Activated CD4-positive, alpha-beta memory T cell treated with anti-CD3 and anti-CD28 coated beads, Interleukin-2, amount 10 ng/mL, durations not matched to agents 7 days and 5 days (primary cell): ENCODE data around the gene MYLK4. TPM values are rescaled to one million over a fixed set of nuclear protein-coding genes. Genes with fewer than 3 reads are reported as not detected.
A peak's percentile ranks its signal among the peaks of the same experiment; 100 is the strongest.

Experiments used
- CTCF ChIA-PET: fragments of 350-600 bp; sonication (Branson Sonifier 250); formaldehyde crosslinking; loops from one replicate; lab custom pipeline; 2021; ENCODE audit warnings: antibody characterized with exemption, inconsistent platforms; lab: Charles Lee
- POLR2A ChIA-PET: fragments of 350-600 bp; sonication (Branson Sonifier 250); formaldehyde crosslinking; loops from one replicate; lab custom pipeline; 2021; ENCODE audit warnings: antibody characterized with exemption; lab: Charles Lee
- DNase-seq: peaks from one replicate; pipeline ENCODE4 v3.0.0-alpha.2; 2020
- H3K27ac Mint-ChIP-seq: one replicate; pipeline ENCODE4 v1.8.0; 2021; ENCODE audit warnings: mild to moderate bottlenecking, mixed read lengths
- H3K27me3 Mint-ChIP-seq: one replicate; pipeline ENCODE4 v1.8.0; 2021; ENCODE audit warnings: mixed read lengths
- H3K36me3 Mint-ChIP-seq: one replicate; pipeline ENCODE4 v1.8.0; 2021; ENCODE audit warnings: low read depth, mixed read lengths
- H3K4me1 Mint-ChIP-seq: one replicate; pipeline ENCODE4 v1.8.0; 2021; ENCODE audit warnings: mixed read lengths
- H3K4me3 Mint-ChIP-seq: one replicate; pipeline ENCODE4 v1.8.0; 2021; ENCODE audit warnings: mild to moderate bottlenecking, mixed read lengths
- H3K9me3 Mint-ChIP-seq: one replicate; pipeline ENCODE4 v1.8.0; 2021; ENCODE audit warnings: mixed read lengths
- total RNA-seq, 2 experiments: library from RNA; stranded (reverse); gene quantifications; one replicate each; pipeline ENCODE4 v1.2.3, GENCODE V29; 2021

The MYLK4 gene
- total RNA-seq, 2 experiments from 2014 or later: 0.15 to 0.28 TPM

DNA sequence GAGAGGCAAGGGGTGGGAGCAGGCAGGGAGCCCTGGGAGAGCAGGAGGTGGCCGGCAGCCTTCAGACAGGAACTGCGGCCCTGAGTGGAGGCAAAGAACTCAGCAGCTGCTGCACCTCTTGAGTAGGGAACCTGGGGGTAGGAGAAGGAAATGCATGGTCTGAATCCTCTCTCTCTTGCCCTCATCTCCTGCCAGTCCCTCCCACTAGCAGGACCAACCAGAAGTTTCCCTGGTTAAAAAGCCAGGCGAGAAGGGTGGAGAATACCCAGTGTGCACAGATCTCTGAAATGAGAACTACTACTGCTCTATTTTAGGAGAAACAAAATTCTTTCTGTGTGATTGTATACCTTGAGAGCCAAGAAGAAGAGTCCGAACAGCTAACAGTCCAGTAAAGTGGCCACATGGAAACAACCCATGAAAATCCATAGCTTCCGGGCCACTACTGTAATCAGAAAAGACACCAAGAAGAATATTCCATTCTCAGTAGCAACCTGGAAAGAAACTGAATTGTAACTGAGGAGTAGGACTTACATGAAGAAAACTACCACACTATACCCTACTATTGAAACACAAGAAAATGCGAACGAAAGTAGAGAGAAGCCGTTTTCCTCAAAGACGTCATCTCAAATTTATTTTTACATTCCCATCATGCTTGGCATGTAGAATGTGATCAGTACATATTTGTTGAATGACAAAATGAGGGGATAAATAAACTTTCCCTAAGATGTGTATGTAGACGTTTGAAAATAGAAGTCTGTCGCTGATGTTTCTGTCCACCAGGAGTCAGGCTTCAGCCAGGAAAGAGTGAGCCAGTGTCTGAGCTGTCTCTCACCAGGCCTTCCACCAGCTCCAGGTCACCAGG lies 40.1 kb upstream of the MYLK4 start:
- Mint-ChIP-seq H3K4me1 (peaks cover 38% of the 10 kb centered on the region), H3K4me3 (no peak overlapping the region), H3K27ac (peak overlapping the region; percentile 57)

DNA sequence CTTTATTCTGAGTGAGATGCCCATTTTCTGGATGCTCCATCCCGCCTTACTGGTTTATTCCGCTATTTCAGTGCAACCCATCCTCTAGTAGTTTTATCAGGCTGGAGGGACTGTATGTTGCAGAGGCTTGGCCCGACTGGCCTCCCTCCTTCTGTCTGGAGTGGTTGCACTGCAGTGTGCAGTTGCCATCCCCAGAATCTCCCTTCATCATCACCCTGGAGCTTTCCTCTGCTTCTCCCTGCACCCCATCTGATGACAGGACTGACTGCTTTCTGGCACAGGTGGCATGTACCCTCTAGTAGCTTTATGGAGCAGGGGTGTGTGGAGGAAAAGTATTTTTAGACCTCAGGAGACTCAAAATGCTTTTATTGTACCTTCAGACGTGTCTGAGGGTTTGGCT lies 35.5 kb upstream of the MYLK4 start:
- peaks cover 11% of the 10 kb centered on the region for H3K4me1 Mint-ChIP-seq
- no peak for DNase-seq
- H3K4me3 Mint-ChIP-seq: no peak overlapping the region

More for the DNA sequence above, 40.1 kb upstream of the MYLK4 start:
- no peaks in the 10 kb centered on the region for H3K27me3 Mint-ChIP-seq
- H3K9me3 Mint-ChIP-seq: no peaks in the 10 kb centered on the region
- peaks cover 21% of the 10 kb centered on the region for H3K36me3 Mint-ChIP-seq
- ChIA-PET POLR2A (interaction anchor here (1.1 to 1.9 kb wide), 5 partner anchors 9 to 198 kb away, joined by 3 to 18 read pairs (median 7); partner anchors contain the start of genes SERPINB1 and WRNIP1), CTCF (interaction anchor here (0.6 to 2.4 kb wide), 36 partner anchors 8 to 262 kb away, joined by 3 to 38 read pairs (median 4); partner anchors contain the start of genes MYLK4, SERPINB1 and WRNIP1)
- peak; percentile 71 for DNase-seq

DNA sequence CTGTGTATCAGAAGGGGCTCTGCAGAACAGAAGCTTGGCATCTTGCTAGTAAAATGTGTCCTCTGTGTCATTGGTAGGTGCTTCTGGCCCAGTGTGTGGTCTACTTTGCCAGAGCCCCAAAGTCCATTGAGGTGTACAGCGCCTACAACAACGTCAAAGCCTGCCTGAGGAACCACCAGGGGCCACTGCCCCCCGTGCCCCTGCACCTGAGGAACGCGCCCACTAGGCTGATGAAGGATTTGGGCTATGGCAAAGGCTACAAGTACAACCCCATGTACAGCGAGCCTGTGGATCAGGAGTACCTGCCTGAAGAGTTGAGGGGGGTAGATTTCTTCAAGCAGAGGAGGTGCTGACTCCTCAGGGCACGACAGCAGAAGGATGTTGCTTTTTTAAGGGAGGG lies 34.2 kb upstream of the MYLK4 start:
- CTCF ChIA-PET: interaction anchor here (1.6 kb wide), 1 partner anchor 167 kb away, joined by 3 read pairs; no protein-coding TSS in a partner anchor

More for the DNA sequence above, 35.5 kb upstream of the MYLK4 start:
- H3K27ac Mint-ChIP-seq: no peak overlapping the region
- H3K36me3 Mint-ChIP-seq: peaks cover 28% of the 10 kb centered on the region
- no peaks in the 10 kb centered on the region for H3K9me3 Mint-ChIP-seq
- ChIA-PET POLR2A (no interaction called here), CTCF (no interaction called here)
- no peaks in the 10 kb centered on the region for H3K27me3 Mint-ChIP-seq

DNA sequence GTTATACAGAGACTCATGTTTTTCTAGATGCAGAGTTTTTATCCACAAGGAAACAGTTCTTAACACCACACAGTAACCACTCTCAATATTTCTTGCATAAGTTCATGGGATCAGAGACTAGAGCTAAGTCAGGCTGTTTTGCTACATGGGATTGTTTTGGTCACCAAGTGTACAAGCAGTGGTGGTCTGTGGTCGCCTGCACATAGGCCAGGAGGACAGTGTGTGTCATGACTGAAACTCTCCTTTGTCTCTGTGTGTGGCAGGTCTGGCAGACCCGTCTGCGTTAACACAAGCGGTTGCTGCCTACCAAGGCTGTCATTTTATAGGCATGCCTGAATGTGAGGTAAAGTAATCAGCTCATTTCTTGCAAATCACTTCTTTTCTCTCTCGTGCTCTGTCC lies 33.3 kb upstream of the MYLK4 start:
- Mint-ChIP-seq H3K9me3 (no peaks in the 10 kb centered on the region), H3K4me3 (no peak overlapping the region), H3K4me1 (peaks cover 6% of the 10 kb centered on the region), H3K27ac (no peak overlapping the region), H3K27me3 (no peaks in the 10 kb centered on the region), H3K36me3 (peaks cover 47% of the 10 kb centered on the region)
- CTCF ChIA-PET: interaction anchor here (1.5 to 2.0 kb wide), 3 partner anchors 15 to 168 kb away, joined by 3 to 8 read pairs (median 4); no protein-coding TSS in a partner anchor
- DNase-seq: no peak
- POLR2A ChIA-PET: interaction anchor here (1.2 to 2.0 kb wide), 3 partner anchors 8 to 58 kb away, joined by 3 to 9 read pairs (median 4); partner anchors contain the start of gene SERPINB1

More for the DNA sequence above, 34.2 kb upstream of the MYLK4 start:
- Mint-ChIP-seq H3K36me3 (peaks cover 40% of the 10 kb centered on the region), H3K4me3 (no peak overlapping the region), H3K27me3 (no peaks in the 10 kb centered on the region), H3K9me3 (no peaks in the 10 kb centered on the region), H3K4me1 (peaks cover 6% of the 10 kb centered on the region), H3K27ac (no peak overlapping the region)
- DNase-seq: no peak
- POLR2A ChIA-PET: no interaction called here

DNA sequence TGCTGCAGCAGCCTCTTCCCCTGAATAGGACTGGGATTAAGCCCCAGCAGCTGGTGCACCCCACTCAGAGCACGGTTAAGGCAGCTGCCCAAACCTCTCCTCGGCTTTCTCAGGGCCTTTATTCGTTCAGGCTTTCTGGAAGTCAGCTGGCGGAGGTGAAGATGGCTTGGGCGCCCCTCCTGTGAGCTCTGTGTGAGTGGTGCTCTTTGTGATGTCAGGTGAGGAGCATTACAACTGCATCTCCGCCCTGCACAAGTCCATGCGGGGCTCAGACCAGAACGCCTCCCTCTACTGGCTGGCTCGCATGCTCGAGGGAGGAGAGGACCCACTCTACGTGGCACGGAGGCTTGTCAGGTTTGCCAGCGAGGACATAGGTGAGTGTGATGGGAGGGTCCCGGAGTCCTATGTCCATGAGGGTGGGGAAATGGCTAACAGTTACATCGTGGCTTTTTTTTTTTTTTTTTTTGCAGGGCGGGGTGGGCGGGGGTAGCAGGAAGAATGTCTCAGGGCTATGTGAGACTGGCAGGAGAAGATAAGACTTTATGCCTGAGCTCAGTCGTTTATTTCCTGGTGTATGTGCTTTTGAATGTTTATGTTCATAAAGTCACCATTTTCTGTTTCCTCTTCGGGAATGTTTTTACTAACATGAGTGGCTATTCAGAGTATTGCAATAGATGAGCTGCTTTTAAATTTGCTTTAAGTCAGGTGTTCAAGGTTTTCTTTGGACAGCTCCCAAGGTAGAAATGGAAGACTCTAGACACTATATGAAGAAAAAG lies 32.7 kb upstream of the MYLK4 start:
- CTCF ChIA-PET: interaction anchor here (1.0 to 2.0 kb wide), 4 partner anchors 8 to 16 kb away, joined by 3 to 8 read pairs (median 4); no protein-coding TSS in a partner anchor
- peaks cover 6% of the 10 kb centered on the region for H3K4me1 Mint-ChIP-seq
- no peaks in the 10 kb centered on the region for H3K27me3 Mint-ChIP-seq
- peaks cover 52% of the 10 kb centered on the region for H3K36me3 Mint-ChIP-seq
- H3K9me3 Mint-ChIP-seq: no peaks in the 10 kb centered on the region
- POLR2A ChIA-PET: interaction anchor here (1.1 to 2.0 kb wide), 5 partner anchors 9 to 207 kb away, joined by 3 to 9 read pairs (median 3); partner anchors contain the start of gene SERPINB1
- H3K27ac Mint-ChIP-seq: no peak overlapping the region
- no peak for DNase-seq
- H3K4me3 Mint-ChIP-seq: no peak overlapping the region

DNA sequence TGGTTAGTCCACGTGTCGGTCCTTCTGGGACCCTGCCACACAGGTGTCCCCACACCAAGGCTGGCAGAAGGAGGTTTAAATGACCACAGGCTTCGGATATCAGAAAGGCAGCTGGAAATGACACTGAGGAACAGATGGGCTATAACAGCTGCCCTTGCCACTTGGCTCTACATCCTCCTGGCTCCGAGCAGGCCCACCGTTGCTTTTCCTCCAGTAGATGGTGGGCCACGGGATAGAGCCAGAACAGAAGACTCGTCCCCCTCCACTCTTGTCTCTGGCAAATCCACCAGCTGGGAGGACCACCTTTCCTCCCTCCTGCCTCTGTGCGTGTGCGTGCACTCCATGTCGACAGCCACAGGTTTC lies 32.1 kb upstream of the MYLK4 start:
- no peak overlapping the region for H3K4me3 Mint-ChIP-seq
- H3K27me3 Mint-ChIP-seq: no peaks in the 10 kb centered on the region
- DNase-seq: no peak
- H3K4me1 Mint-ChIP-seq: peaks cover 6% of the 10 kb centered on the region
- no peak overlapping the region for H3K27ac Mint-ChIP-seq
- no peaks in the 10 kb centered on the region for H3K9me3 Mint-ChIP-seq
- CTCF ChIA-PET: interaction anchor here (1.0 to 2.0 kb wide), 4 partner anchors 9 to 16 kb away, joined by 3 to 8 read pairs (median 4); no protein-coding TSS in a partner anchor
- POLR2A ChIA-PET: interaction anchor here (1.1 to 2.0 kb wide), 4 partner anchors 9 to 208 kb away, joined by 3 to 9 read pairs (median 4); partner anchors contain the start of gene SERPINB1
- H3K36me3 Mint-ChIP-seq: peaks cover 51% of the 10 kb centered on the region

DNA sequence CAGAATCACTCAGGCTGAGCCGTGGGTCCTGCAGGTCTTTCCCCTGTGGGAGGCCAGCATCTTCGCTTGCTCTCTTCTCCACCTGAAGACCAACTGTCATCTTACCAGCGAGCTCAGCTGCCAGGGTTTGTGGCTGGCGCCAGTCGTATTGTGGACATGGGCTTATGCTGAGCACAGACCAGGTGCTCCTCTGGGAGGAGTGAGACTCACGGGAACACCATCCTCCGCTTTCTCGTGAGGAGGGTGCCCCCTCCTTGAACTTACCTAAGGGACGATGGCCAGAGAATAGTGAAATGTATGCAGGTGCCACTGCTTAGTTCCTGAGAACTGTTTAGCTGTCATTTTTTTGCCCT lies 31.6 kb upstream of the MYLK4 start:
- Mint-ChIP-seq H3K4me3 (no peak overlapping the region), H3K36me3 (peaks cover 48% of the 10 kb centered on the region), H3K27ac (no peak overlapping the region), H3K9me3 (no peaks in the 10 kb centered on the region), H3K4me1 (peaks cover 6% of the 10 kb centered on the region), H3K27me3 (no peaks in the 10 kb centered on the region)
- DNase-seq: no peak
- CTCF ChIA-PET: interaction anchor here (1.0 kb wide), 1 partner anchor 9 kb away, joined by 3 read pairs; no protein-coding TSS in a partner anchor
- POLR2A ChIA-PET: interaction anchor here (1.2 to 2.0 kb wide), 2 partner anchors 10 to 208 kb away, joined by 3 to 4 read pairs; no protein-coding TSS in a partner anchor

DNA sequence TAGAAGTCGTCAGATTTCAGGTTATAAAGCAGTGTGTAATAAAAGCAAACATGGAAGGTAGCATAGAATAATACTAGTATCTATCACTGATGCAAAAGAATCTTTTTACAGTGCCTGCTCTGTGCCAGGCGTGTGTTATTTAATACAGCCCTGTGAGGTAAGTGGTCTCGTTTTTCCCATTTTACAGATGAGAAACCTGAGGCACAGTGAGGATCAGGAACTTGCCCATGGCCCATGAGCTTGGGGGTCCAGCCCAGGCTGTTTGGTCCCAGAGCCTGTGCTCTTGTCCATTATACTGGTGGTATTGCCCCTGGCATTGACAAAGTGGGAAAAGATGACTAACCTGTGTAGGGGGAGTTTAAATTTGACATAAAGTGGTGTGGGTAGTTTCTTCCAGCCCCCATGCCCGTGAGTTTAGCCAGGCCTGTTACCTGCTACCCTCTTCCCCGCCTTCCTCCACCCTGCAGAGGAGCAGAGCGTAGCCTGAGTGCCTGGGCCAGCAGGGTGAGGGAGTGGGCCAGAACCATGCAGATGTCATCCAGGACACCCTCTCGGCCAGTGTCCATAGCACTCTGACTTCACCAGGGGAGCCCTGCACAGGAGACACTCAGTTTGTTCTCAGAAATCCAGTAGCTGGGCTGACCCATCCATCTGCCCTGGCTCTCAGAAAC lies 31.1 kb upstream of the MYLK4 start:
- Mint-ChIP-seq H3K27me3 (no peaks in the 10 kb centered on the region), H3K9me3 (no peaks in the 10 kb centered on the region), H3K4me1 (peaks cover 6% of the 10 kb centered on the region), H3K36me3 (peaks cover 45% of the 10 kb centered on the region), H3K27ac (no peak overlapping the region), H3K4me3 (no peak overlapping the region)
- ChIA-PET POLR2A (interaction anchor here (1.2 to 2.0 kb wide), 2 partner anchors 10 to 209 kb away, joined by 3 to 4 read pairs; no protein-coding TSS in a partner anchor), CTCF (interaction anchor here (0.7 to 3.7 kb wide), 4 partner anchors 9 to 14 kb away, joined by 3 to 11 read pairs (median 4); no protein-coding TSS in a partner anchor)
- no peak for DNase-seq

DNA sequence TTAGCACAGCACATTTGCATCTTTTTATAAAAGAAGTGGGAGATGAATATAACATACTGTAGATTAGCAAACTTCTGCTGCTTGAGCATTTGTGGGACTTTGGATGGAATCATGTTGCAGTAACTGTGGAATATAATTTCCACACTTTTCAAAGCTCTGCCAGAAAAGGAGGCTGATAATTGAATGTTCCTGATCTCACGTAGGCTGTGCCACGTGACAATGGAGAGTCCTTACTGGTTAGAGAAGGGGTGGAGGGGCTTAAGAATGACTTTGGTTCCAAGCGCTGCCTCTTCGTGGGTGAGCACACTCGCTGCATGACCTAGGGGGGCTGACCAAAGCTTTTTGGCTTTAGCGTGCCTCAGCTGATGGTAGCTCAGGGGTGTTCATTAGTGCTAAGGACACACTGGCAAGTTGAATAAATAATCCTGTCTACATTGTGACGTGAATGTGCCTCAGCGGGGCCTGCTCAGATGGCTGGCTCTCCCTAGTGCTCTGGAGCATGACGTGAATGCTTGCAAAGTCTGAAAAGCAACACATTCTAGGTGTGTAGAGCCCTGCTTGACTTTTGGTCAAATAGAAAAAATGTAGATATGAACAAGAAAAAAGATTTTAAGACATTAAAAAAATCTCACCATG lies 29.5 kb upstream of the MYLK4 start:
- no peaks in the 10 kb centered on the region for H3K27me3 Mint-ChIP-seq
- no peak for DNase-seq
- CTCF ChIA-PET: interaction anchor here (0.7 to 3.7 kb wide), 5 partner anchors 11 to 66 kb away, joined by 3 to 11 read pairs (median 4); partner anchors contain the start of gene MYLK4
- H3K9me3 Mint-ChIP-seq: no peaks in the 10 kb centered on the region
- H3K27ac Mint-ChIP-seq: no peak overlapping the region
- H3K36me3 Mint-ChIP-seq: peaks cover 46% of the 10 kb centered on the region
- no peak overlapping the region for H3K4me3 Mint-ChIP-seq
- POLR2A ChIA-PET: interaction anchor here (1.5 kb wide), 1 partner anchor 12 kb away, joined by 3 read pairs; no protein-coding TSS in a partner anchor
- H3K4me1 Mint-ChIP-seq: peaks cover 7% of the 10 kb centered on the region

DNA sequence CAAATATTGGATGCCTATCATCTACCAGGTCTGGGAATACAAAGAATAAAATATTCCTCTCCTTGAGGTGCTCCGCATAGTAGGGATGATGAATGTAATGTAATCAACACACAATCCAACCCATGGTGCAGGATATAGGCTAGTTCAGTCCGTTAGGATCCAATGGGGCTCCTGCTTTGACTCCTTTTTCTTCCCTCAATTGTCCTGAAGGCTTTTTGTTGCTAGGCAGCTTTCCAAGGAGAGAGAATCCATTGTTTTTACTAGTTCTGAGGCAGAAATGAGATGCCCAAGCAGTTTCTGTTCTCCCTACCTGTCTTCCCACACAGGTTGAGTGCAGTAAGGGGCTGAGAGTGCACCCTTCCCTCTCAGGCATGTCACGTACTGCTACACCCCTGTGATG lies 26.5 kb upstream of the MYLK4 start:
- ChIA-PET CTCF (interaction anchor here (1.2 kb wide), 1 partner anchor 10 kb away, joined by 4 read pairs; no protein-coding TSS in a partner anchor), POLR2A (interaction anchor here (2.2 kb wide), 1 partner anchor 11 kb away, joined by 13 read pairs; the partner anchor contains the start of gene WRNIP1)
- Mint-ChIP-seq H3K27ac (no peak overlapping the region), H3K36me3 (peaks cover 58% of the 10 kb centered on the region), H3K4me1 (peaks cover 8% of the 10 kb centered on the region), H3K9me3 (no peaks in the 10 kb centered on the region), H3K4me3 (no peak overlapping the region), H3K27me3 (no peaks in the 10 kb centered on the region)
- no peak for DNase-seq

DNA sequence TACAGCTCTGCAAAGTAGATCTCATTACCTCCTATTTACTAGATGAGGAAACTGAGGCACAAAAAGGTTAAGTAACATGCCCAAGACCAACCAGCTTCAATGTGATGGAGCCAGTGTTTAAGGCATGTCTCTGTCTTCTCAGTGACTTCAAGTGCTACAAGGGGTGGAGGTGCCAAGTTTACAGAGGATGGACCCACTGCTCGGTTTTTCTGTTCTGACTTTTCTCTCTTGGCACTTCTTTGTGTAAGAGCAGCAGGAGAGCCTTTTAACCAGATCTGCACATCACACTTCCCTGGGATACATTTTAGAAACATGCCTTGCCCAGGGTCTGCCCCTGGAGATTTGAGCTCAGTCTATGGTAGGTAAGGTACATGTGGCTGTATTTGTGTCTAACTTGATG lies 24.3 kb upstream of the MYLK4 start:
- Mint-ChIP-seq H3K27me3 (no peaks in the 10 kb centered on the region), H3K4me3 (no peak overlapping the region), H3K9me3 (no peaks in the 10 kb centered on the region), H3K27ac (no peak overlapping the region), H3K36me3 (peaks cover 57% of the 10 kb centered on the region), H3K4me1 (peaks cover 15% of the 10 kb centered on the region)
- ChIA-PET POLR2A (interaction anchor here (2.0 kb wide), 1 partner anchor 9 kb away, joined by 9 read pairs; the partner anchor contains the start of gene WRNIP1), CTCF (interaction anchor here (0.9 to 1.2 kb wide), 2 partner anchors 26 to 178 kb away, joined by 3 read pairs; no protein-coding TSS in a partner anchor)
- DNase-seq: no peak
